Measurements from ENCODE around the gene TNRC18. TPM values are rescaled to one million over a fixed set of nuclear protein-coding genes. Genes with fewer than 3 reads are reported as not detected.
"Not testable (repeated sequence)": the region's sequence is repeated elsewhere in the genome, so short reads cannot be mapped to it uniquely, and the experiment has no call there.

The TNRC18 gene
- total and polyA plus RNA-seq, 2 experiments from 2014 or later: 3.7 to 51.8 TPM

DNA sequence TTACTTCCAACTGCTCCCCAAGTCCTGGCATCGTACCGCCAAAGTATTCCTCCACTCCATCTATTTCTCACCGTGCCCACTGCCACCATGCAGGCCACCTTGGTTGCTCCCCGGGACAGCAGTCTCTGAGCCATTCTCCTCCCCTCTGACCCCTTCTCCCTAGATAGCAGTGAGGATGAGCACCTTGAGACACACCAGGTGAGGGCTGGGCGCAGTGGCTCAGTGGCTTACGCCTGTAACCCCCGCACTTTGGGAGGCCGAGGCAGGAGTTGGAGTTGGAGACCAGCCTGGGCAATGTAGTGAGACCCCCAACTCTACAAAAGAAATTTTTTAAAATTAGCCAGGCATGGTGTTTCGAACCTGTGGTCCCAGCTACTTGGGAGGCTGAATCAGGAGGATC, 136.7 kb downstream of the TNRC18 start:
- H3K36me3 ChIP-seq (ENCODE audit: low read depth): no peaks in the 10 kb centered on the region
- no peak overlapping the region for H2AFZ ChIP-seq
- H3K9me3 ChIP-seq (ENCODE audit: low read depth): no peaks in the 10 kb centered on the region
- in situ Hi-C loops (cut with MboI): no loop called here
- TF ChIP-seq EZH2 (IDR thresholded peaks at IDR 0.05; ENCODE audit: insufficient read depth, poor library complexity, severe bottlenecking) (no peak), EZH2phosphoT487 (IDR thresholded peaks at IDR 0.05; ENCODE audit: insufficient read depth, low read depth) (no peak)
- no peaks in the 10 kb centered on the region for H3K79me2 ChIP-seq (ENCODE audit: insufficient read depth)
- no peaks in the 10 kb centered on the region for H3K4me1 ChIP-seq (ENCODE audit: insufficient read depth)
- no peaks in the 10 kb centered on the region for H4K20me1 ChIP-seq (ENCODE audit: insufficient read depth)
- 76 to 77% methylated on average over 9 of the region's 9 CpGs for WGBS, 2 experiments (ENCODE audit: low coverage in 1 of 2, low lambda C conversion rate in 2 of 2, missing lambda C conversion rate in 2 of 2)
- H3K9me2 ChIP-seq (ENCODE audit: insufficient read depth): no peaks in the 10 kb centered on the region
- no peak overlapping the region for H3K4me3 ChIP-seq
- no peak overlapping the region for H3K4me2 ChIP-seq (ENCODE audit: unreplicated experiment)
- H3K9ac ChIP-seq: no peak overlapping the region
- H3K27me3 ChIP-seq (replicated peaks; ENCODE audit: insufficient read depth): no peaks in the 10 kb centered on the region
- H3K27ac ChIP-seq: no peak overlapping the region
- DNase-seq: no peak
- no peaks in the 10 kb centered on the region for H3F3A ChIP-seq (ENCODE audit: insufficient read depth)

DNA sequence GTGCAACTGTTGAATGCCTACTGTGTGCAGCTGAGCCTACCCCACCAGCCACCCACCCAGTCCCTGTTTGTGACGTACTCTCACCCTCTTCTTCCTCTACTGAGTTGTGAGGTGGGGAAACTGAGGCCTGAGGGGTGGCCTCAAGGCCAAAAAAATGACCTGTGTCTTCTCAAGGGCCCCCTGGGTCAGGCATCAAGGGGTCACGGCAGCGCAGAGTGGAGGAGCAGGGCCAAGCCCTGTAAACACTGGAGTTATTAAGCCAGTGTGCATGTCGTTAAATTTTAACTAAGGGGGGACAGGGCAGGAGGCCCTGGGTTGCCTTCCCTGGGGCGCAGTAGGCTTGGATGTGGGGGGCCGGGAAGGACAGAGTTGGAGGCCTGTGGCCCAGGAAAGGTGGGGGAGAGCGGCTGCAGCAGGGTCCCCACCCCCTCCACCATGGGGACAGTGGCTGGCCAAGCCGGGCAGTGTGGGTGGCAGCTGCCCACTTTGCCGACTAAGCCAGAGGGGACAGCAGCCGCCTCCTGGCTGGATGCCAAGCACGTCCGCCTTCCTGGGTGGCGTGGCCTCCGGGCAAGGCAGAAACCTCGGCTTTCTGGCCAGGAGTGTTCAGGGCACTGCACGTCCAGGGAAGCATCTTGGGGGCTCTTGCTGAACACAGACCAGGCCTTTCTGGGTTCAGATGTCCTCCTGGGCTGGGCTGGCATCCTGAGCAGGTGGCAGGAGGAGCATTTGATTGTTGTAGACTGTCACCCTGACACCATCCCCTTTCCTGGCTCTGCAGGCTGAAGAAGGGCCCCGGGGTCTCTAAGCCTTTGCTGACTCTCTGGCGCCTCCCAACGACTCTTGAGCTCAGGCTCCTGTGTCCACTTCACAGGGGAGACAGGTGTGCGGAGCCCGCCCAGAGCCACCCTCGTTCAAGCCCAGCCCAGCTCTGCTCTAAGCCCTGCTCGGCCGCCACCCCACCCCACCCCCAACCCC, 139.0 kb downstream of the TNRC18 start:
- no peaks in the 10 kb centered on the region for H3K9me3 ChIP-seq (ENCODE audit: low read depth)
- 55 to 69% methylated on average over 11 to 24 of the region's 24 CpGs for WGBS, 2 experiments (ENCODE audit: low coverage in 1 of 2, low lambda C conversion rate in 2 of 2, missing lambda C conversion rate in 2 of 2)
- no peak overlapping the region for H3K4me3 ChIP-seq
- H3K4me2 ChIP-seq (ENCODE audit: unreplicated experiment): no peak overlapping the region
- no peaks in the 10 kb centered on the region for H4K20me1 ChIP-seq (ENCODE audit: insufficient read depth)
- H3K79me2 ChIP-seq (ENCODE audit: insufficient read depth): no peaks in the 10 kb centered on the region
- H3K9ac ChIP-seq: no peak overlapping the region
- no peaks in the 10 kb centered on the region for H3K4me1 ChIP-seq (ENCODE audit: insufficient read depth)
- TF ChIP-seq EZH2phosphoT487 (IDR thresholded peaks at IDR 0.05; ENCODE audit: insufficient read depth, low read depth): no peak
- TF ChIP-seq EZH2 (IDR thresholded peaks at IDR 0.05; ENCODE audit: insufficient read depth, poor library complexity, severe bottlenecking): no peak
- no peaks in the 10 kb centered on the region for H3K27me3 ChIP-seq (replicated peaks; ENCODE audit: insufficient read depth)
- no peak overlapping the region for H3K27ac ChIP-seq
- in situ Hi-C loops (cut with MboI): no loop called here
- no peaks in the 10 kb centered on the region for H3F3A ChIP-seq (ENCODE audit: insufficient read depth)
- H3K36me3 ChIP-seq (ENCODE audit: low read depth): no peaks in the 10 kb centered on the region
- H3K9me2 ChIP-seq (ENCODE audit: insufficient read depth): no peaks in the 10 kb centered on the region
- no peak overlapping the region for H2AFZ ChIP-seq
- no peak for DNase-seq

DNA sequence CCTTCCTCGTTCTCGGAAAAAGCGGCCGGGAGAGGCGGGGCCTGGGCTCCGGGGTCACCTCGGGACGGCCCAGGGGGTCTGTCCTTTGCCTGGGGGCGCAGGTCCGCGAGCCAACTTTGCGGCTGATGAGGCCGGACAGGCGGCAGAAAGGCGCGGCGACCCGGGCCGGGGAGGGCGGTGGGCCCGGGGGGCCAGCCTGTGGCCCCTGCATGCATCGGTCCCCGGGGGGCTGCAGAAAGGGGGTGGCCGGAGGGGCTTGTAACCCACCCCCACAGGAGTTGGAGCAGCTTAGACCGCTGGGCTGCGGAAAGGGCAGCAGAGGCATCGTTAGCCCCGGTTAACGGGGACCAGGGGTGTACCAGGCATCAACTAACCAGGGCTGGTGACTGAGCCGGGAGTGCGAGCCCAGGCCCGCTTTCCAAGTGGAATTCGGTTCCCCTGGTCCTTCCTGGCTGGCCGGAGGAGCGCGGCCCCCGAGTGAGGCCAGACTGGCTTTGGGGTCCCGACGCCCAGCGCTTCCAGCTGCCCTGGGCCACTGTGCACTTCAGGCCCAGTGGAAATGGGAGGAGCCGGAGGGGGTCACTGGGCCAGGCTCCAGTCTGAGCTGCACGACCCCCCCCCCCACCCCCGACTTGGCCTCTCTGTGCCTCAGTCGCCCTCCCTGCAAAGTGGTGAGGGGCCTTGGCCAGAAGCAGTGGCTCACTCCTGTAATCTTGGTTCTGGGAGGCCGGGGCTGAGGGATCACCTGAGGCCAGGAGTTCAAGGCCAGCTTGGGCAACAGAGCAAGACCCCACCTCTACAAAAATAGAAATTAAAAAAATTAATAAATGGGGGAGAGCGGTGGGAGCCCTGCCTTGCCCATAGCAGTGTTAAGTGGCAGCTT, 140.0 kb downstream of the TNRC18 start:
- TF ChIP-seq EZH2phosphoT487 (IDR thresholded peaks at IDR 0.05; ENCODE audit: insufficient read depth, low read depth): no peak
- no peak for TF ChIP-seq EZH2 (IDR thresholded peaks at IDR 0.05; ENCODE audit: insufficient read depth, poor library complexity, severe bottlenecking)
- Histone ChIP-seq H3K27me3 (replicated peaks; ENCODE audit: insufficient read depth) (no peaks in the 10 kb centered on the region), H3K36me3 (ENCODE audit: low read depth) (no peaks in the 10 kb centered on the region), H3K9me2 (ENCODE audit: insufficient read depth) (no peaks in the 10 kb centered on the region), H2AFZ (no peak overlapping the region), H3K4me3 (no peak overlapping the region), H3K9me3 (ENCODE audit: low read depth) (no peaks in the 10 kb centered on the region), H3K4me1 (ENCODE audit: insufficient read depth) (no peaks in the 10 kb centered on the region), H3K4me2 (ENCODE audit: unreplicated experiment) (no peak overlapping the region), H3K79me2 (ENCODE audit: insufficient read depth) (no peaks in the 10 kb centered on the region), H4K20me1 (ENCODE audit: insufficient read depth) (no peaks in the 10 kb centered on the region), H3K27ac (no peak overlapping the region), H3K9ac (no peak overlapping the region), H3F3A (ENCODE audit: insufficient read depth) (no peaks in the 10 kb centered on the region)
- 16 to 17% methylated on average over 31 to 37 of the region's 46 CpGs for WGBS, 2 experiments (ENCODE audit: low coverage in 1 of 2, low lambda C conversion rate in 2 of 2, missing lambda C conversion rate in 2 of 2)
- DNase-seq: peak; percentile 36
- in situ Hi-C loops (cut with MboI): no loop called here

DNA sequence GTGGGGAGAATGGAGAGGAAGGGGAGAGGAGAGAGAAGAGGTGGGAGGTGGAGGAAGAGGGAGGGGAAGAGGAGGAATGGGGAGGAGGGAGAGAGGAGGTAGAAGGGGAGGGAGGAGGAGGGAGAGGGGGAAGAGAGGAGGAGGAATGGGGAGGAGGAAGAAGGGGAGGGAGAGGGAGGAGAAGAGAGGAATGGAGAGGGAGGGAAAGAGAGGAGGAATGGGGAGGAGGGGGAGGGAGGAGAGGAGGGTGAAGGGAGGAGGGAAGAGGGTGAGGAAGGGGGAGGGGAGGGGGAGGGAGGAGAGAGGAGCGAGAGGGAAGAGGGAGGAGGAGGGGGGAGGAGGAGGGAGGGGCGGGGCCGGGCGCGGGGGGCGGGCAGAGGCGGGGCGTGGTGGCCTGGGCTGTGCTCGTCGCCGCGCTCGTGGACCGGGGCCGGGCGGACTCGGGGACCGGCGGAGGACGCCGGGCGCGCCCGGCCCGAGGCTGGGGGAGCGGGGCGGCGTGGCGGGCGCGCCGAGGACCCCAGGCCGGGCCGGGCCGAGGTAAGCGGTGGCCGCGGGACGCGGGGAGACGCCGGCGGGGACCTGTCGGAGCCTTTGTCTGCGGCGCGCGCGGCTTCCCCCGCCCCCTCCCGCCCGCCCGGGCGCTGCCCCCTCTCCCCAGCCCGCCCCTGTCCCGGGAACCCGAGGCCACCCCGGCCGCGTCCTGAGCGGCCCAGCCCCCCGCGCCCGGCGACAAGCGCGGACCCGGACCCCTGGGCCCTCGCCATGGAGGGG, 140.9 kb downstream of the TNRC18 start, which contains the start of gene SLC29A4:
Gene SLC29A4 (plus strand): TSS at position 401 of the 774 bp plus-strand sequence. CDS start 4,874 bp downstream, outside the sequence.
- in situ Hi-C loops (cut with MboI): no loop called here

DNA sequence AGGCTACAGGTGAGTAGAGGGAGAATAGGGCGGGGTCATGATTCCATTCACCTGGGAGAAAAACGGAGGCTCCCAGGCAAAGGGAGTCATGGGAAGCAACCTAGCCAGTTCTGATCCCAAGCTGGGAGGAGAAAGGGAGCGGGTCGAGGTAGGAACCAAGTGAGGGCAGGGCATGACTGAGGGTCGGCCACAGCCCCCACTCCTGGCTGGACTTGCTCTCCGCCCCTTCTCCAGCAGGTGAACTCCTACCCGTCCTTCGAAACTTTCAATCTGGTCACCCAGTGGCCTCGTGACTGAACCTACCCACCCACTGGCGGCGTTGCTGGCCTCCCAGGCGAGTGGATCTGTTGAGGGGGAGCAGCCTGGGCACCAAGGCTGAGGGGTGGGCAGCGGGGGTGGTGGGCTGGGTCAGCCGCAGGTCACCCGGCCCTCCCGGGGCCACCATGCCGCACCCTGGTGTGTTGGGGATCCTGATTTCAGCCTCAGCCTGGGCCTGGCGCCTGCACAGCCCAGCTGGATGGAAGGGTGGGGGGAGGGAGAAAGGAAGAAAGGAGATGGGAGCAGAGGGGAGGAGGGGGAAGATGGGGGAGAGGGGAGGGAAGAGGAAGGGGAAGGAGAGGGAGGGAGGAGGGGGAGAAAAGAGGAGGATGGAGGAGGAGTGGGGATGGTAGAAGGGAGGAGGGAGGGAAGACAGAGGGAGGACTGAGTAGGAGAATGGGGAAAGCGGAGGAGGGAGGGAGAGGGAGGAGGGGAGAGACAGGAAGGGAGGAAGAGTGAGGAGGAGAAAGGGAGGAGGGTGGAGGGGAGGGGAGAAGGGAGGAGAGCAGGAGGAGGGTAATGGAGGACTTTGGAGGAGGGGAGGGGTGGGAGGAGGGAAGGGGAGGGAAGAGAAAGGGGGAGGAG, 141.8 kb downstream of the TNRC18 start:
- H3K4me1 ChIP-seq (ENCODE audit: insufficient read depth); H3F3A ChIP-seq (ENCODE audit: insufficient read depth); H3K36me3 ChIP-seq (ENCODE audit: low read depth); H3K4me3 ChIP-seq; H4K20me1 ChIP-seq (ENCODE audit: insufficient read depth); H3K9ac ChIP-seq; H3K9me3 ChIP-seq (ENCODE audit: low read depth); H3K27me3 ChIP-seq (replicated peaks; ENCODE audit: insufficient read depth); H3K4me2 ChIP-seq (ENCODE audit: unreplicated experiment); in situ Hi-C loops (cut with MboI); H2AFZ ChIP-seq; H3K79me2 ChIP-seq (ENCODE audit: insufficient read depth); DNase-seq; H3K27ac ChIP-seq; H3K9me2 ChIP-seq (ENCODE audit: insufficient read depth): not testable (repeated sequence)
- WGBS, 2 experiments (ENCODE audit: low coverage in 1 of 2, low lambda C conversion rate in 2 of 2, missing lambda C conversion rate in 2 of 2): 46 to 48% methylated on average over 16 to 19 of the region's 19 CpGs

More for the DNA sequence above, 140.9 kb downstream of the TNRC18 start, which contains the start of gene SLC29A4:
- no peak within 1 kb of the TSS for H3K27ac ChIP-seq
- DNase-seq: peak; percentile 45
- H3K4me2 ChIP-seq (ENCODE audit: unreplicated experiment): no peak within 1 kb of the TSS
- no peaks in the 10 kb centered on the region for H4K20me1 ChIP-seq (ENCODE audit: insufficient read depth)
- TF ChIP-seq EZH2 (IDR thresholded peaks at IDR 0.05; ENCODE audit: insufficient read depth, poor library complexity, severe bottlenecking) (no peak), EZH2phosphoT487 (IDR thresholded peaks at IDR 0.05; ENCODE audit: insufficient read depth, low read depth) (no peak)
- no peaks in the 10 kb centered on the region for H3K36me3 ChIP-seq (ENCODE audit: low read depth)
- H3F3A ChIP-seq (ENCODE audit: insufficient read depth): no peaks in the 10 kb centered on the region
- no peaks in the 10 kb centered on the region for H3K79me2 ChIP-seq (ENCODE audit: insufficient read depth)
- no peaks in the 10 kb centered on the region for H3K9me2 ChIP-seq (ENCODE audit: insufficient read depth)
- no peak within 1 kb of the TSS for H2AFZ ChIP-seq
- H3K9me3 ChIP-seq (ENCODE audit: low read depth): no peaks in the 10 kb centered on the region
- no peaks in the 10 kb centered on the region for H3K27me3 ChIP-seq (replicated peaks; ENCODE audit: insufficient read depth)
- 0 to 1% methylated on average over 1 to 35 of the region's 69 CpGs for WGBS, 2 experiments (ENCODE audit: low coverage in 1 of 2, low lambda C conversion rate in 2 of 2, missing lambda C conversion rate in 2 of 2)
- no peak within 1 kb of the TSS for H3K4me3 ChIP-seq
- H3K9ac ChIP-seq: no peak within 1 kb of the TSS
- H3K4me1 ChIP-seq (ENCODE audit: insufficient read depth): no peaks in the 10 kb centered on the region

Data from GM23248 (cell line).